ENCODE measurements around the gene PKN2. TPM values are rescaled to one million over a fixed set of nuclear protein-coding genes. Genes with fewer than 3 reads are reported as not detected.

Gene PKN2
- total RNA-seq, 1 experiment from 2014 or later = 32.5 TPM

GRCh38 chr1:88655140-88655539 lies 28.9 kb upstream of the PKN2 start:
- H3K27me3 Mint-ChIP-seq (ENCODE audit: low read depth) = no peaks in the 10 kb centered on the region
- H3K36me3 Mint-ChIP-seq (ENCODE audit: insufficient read depth in 1 of 3, low read depth in 3 of 3) = no peaks in the 10 kb centered on the region

More at GRCh38 chr1:88655140-88655539, 28.9 kb upstream of the PKN2 start:
- Histone ChIP-seq H2BK5ac (ENCODE audit: insufficient read length, low read length) (no peak overlapping the region), H4K91ac (ENCODE audit: insufficient read length, low read depth, low read length) (no peak overlapping the region), H2AK5ac (ENCODE audit: insufficient read length, low read length) (no peak overlapping the region), H3K4me2 (ENCODE audit: insufficient read depth, insufficient read length, low read length) (no peak overlapping the region), H3K23ac (ENCODE audit: insufficient read length, low read depth, low read length) (no peak overlapping the region), H2BK20ac (ENCODE audit: low read depth, low read length, poor library complexity, severe bottlenecking) (no peak overlapping the region), H4K5ac (ENCODE audit: insufficient read length, low read depth, low read length) (no peak overlapping the region), H4K20me1 (ENCODE audit: control insufficient read depth, insufficient read depth, insufficient read length) (no peaks in the 10 kb centered on the region), H3K4me1 (ENCODE audit: insufficient read depth, low read length) (0 out of 2 replicates have a peak, but pooled peaks cover 3% of the 10 kb centered on the region), H3K79me1 (ENCODE audit: insufficient read depth, low read depth, low read length, poor library complexity, severe bottlenecking) (no peaks in the 10 kb centered on the region), H3K9ac (ENCODE audit: extremely low read depth, insufficient read length, low read length) (no peak overlapping the region), H2BK15ac (ENCODE audit: low read depth, low read length) (no peak overlapping the region), H3T11ph (ENCODE audit: low read length) (no peak overlapping the region), H3K27ac (ENCODE audit: insufficient read length, low read depth, low read length) (no peak overlapping the region), H3K79me2 (ENCODE audit: insufficient read depth, low read length) (no peaks in the 10 kb centered on the region), H3K23me2 (ENCODE audit: insufficient read length, low read depth, low read length, poor library complexity, severe bottlenecking) (no peaks in the 10 kb centered on the region), H3K56ac (ENCODE audit: insufficient read length, low read depth, low read length) (no peak overlapping the region), H2BK12ac (ENCODE audit: insufficient read length, low read depth, low read length) (no peak overlapping the region), H3K4ac (ENCODE audit: low read depth, low read length) (no peak overlapping the region), H3K9me3 (ENCODE audit: control insufficient read depth, low read depth, low read length) (no peaks in the 10 kb centered on the region), H2AFZ (ENCODE audit: low read length) (no peak overlapping the region), H3K18ac (ENCODE audit: insufficient read length, low read depth, low read length) (no peak overlapping the region), H4K8ac (replicated peaks; ENCODE audit: insufficient read length, low read depth, low read length) (no peak overlapping the region), H3K14ac (ENCODE audit: insufficient read depth, low read length) (no peak overlapping the region), H2BK120ac (ENCODE audit: low read depth, low read length, poor library complexity, severe bottlenecking) (no peak overlapping the region), H3K27me3 (ENCODE audit: insufficient read depth, low read length) (no peaks in the 10 kb centered on the region)
- no peaks in the 10 kb centered on the region for H3K9me3 Mint-ChIP-seq
- H3K4me3 Mint-ChIP-seq = no peak overlapping the region
- H3K4me1 Mint-ChIP-seq = peaks cover 6 to 9% of the 10 kb centered on the region in 2 experiments
- DNase-seq = no peak
- no peak for TF ChIP-seq CTCF (conservative IDR thresholded peaks at IDR 0.05)
- WGBS (ENCODE audit: extremely low coverage, insufficient read length, low lambda C conversion rate) = no CpG with 5 or more reads among the region's 1 CpG
- no peak overlapping the region for H3K27ac Mint-ChIP-seq
